HCT116 (cell line): Measurements from ENCODE around the gene AURKA. TPM values are rescaled to one million over a fixed set of nuclear protein-coding genes. Genes with fewer than 3 reads are reported as not detected.

ENCODE experiments used
- ATAC-seq: fragments of 200-7000 bp; cut with Tn5 transposase; 2 replicates; pipeline ENCODE4 v1.9.1; 2020; ENCODE audit warnings: mild to moderate bottlenecking, moderate library complexity
- BruUV-seq: library from RNA; stranded (reverse); fragments of 400-500 nt; replicated peaks from 2 replicates; lab custom pipeline; 2021; lab: Mats Ljungman, UMichigan
- CTCF ChIA-PET: fragments of 300-600 bp; sonication (Branson Sonifier 250); formaldehyde crosslinking; loops from one replicate; lab custom pipeline; 2021; ENCODE audit warnings: antibody characterized with exemption; lab: Charles Lee
- POLR2A ChIA-PET: fragments of 300-600, 350-600 bp; sonication (Branson Sonifier 250); formaldehyde crosslinking; loops from one replicate; lab custom pipeline; 2021; ENCODE audit warnings: antibody characterized with exemption; lab: Charles Lee
- RAD21 ChIA-PET, 2 experiments: fragments of 300-600 bp; sonication (Branson Sonifier 250); formaldehyde crosslinking; loops; one replicate each; lab custom pipeline; 2023; ENCODE audit warnings: low total read pairs in 2 of 2; ENCODE audit not compliant: uncharacterized antibody in 2 of 2, unreplicated experiment in 2 of 2, low non-redundant PET in 1 of 2; lab: Charles Lee
- DNase-seq: peaks from one replicate; pipeline ENCODE4 v3.0.0-alpha.2; 2010; ENCODE audit warnings: low read depth, low spot score
- H2AFZ ChIP-seq: fragments of 200-600 bp; shearing (Covaris generic), sonication (generic); 2 replicates; pipeline ENCODE4 v1.6.1; 2017; ENCODE audit warnings: low read depth, mixed run types, mixed read lengths, antibody characterized with exemption, low read length; ENCODE audit not compliant: poor library complexity, severe bottlenecking
- H3K27ac ChIP-seq: 2 replicates; pipeline ENCODE4 v1.5.1; 2012; ENCODE audit warnings: low read depth, low read length
- H3K27me3 ChIP-seq: fragments of 200-600 bp; sonication (generic); 2 replicates; pipeline ENCODE4 v1.6.1; 2016; ENCODE audit warnings: mixed run types, low read length, mixed read lengths; ENCODE audit not compliant: insufficient read depth
- H3K36me3 ChIP-seq, 2 experiments: fragments of 200-500 bp in 1 of 2; fragments of 200-600 bp in 1 of 2; sonication (Bioruptor generic) in 1 of 2; sonication (generic) in 1 of 2; 2 replicates each; pipeline versions ENCODE4 v1.5.1 to v1.6.1; 2014 to 2016; ENCODE audit warnings: low read length in 2 of 2, inconsistent platforms in 1 of 2, mixed read lengths in 1 of 2, mixed run types in 1 of 2; ENCODE audit not compliant: insufficient read depth in 2 of 2, control insufficient read depth in 1 of 2
- H3K4me1 ChIP-seq, 2 experiments: fragments of 200-600 bp in 1 of 2; sonication (generic) in 1 of 2; 2 replicates each; pipeline versions ENCODE4 v1.5.1 to v1.6.1; 2012 to 2017; ENCODE audit warnings: low read length in 2 of 2, inconsistent platforms in 1 of 2, mild to moderate bottlenecking in 1 of 2, mixed read lengths in 1 of 2, mixed run types in 1 of 2, moderate library complexity in 1 of 2; ENCODE audit not compliant: insufficient read depth in 2 of 2, control insufficient read depth in 1 of 2
- H3K4me2 ChIP-seq: fragments of 200-600 bp; sonication (generic); 2 replicates; pipeline ENCODE4 v1.6.1; 2017; ENCODE audit warnings: mixed run types, low read length, mixed read lengths
- H3K4me3 ChIP-seq, 2 experiments: fragments of 200-600 bp in 1 of 2; sonication (generic) in 1 of 2; replicated peaks in 1 of 2; 2 replicates each; pipeline ENCODE4 v1.5.1; 2011 to 2016; ENCODE audit warnings: low read length in 2 of 2, control low read depth in 1 of 2, low read depth in 1 of 2, mild to moderate bottlenecking in 1 of 2, mixed read lengths in 1 of 2, mixed run types in 1 of 2
- H3K79me2 ChIP-seq: fragments of 200-600 bp; sonication (generic); 2 replicates; pipeline ENCODE4 v1.6.1; 2017; ENCODE audit warnings: mild to moderate bottlenecking, mixed run types, low read length, moderate library complexity, mixed read lengths; ENCODE audit not compliant: insufficient read depth
- H3K9ac ChIP-seq: fragments of 200-600 bp; sonication (generic); 2 replicates; pipeline ENCODE4 v1.6.1; 2016; ENCODE audit warnings: low read length, mixed read lengths
- H3K9me2 ChIP-seq: fragments of 200-600 bp; sonication (generic), shearing (Covaris generic); 2 replicates; pipeline ENCODE4 v1.6.1; 2017; ENCODE audit warnings: mixed run types, mild to moderate bottlenecking, moderate library complexity; ENCODE audit not compliant: insufficient read depth
- H3K9me3 ChIP-seq, 2 experiments: fragments of 200-500 bp in 1 of 2; fragments of 200-600 bp in 1 of 2; sonication (Bioruptor generic) in 1 of 2; sonication (generic) in 1 of 2; 2 replicates each; pipeline ENCODE4 v1.6.1; 2014 to 2017; ENCODE audit warnings: low read length in 2 of 2, mixed read lengths in 2 of 2, inconsistent platforms in 1 of 2, low read depth in 1 of 2, mild to moderate bottlenecking in 1 of 2, mixed run types in 1 of 2, moderate library complexity in 1 of 2; ENCODE audit not compliant: control insufficient read depth in 1 of 2, insufficient read depth in 1 of 2
- H4K20me1 ChIP-seq: fragments of 200-600 bp; sonication (generic), shearing (Covaris generic); 2 replicates; pipeline ENCODE4 v1.6.1; 2017; ENCODE audit warnings: mixed run types, mild to moderate bottlenecking, moderate library complexity; ENCODE audit not compliant: insufficient read depth
- CEBPB ChIP-seq: IDR thresholded peaks from 2 replicates; pipeline ENCODE4 v1.6.1; 2012; ENCODE audit warnings: low read depth
- CTCF ChIP-seq, 3 experiments: fragments of 200-600 bp in 1 of 3; sonication (generic) in 1 of 3; IDR thresholded peaks in 2 of 3; conservative IDR thresholded peaks in 1 of 3; 2 replicates each; pipeline ENCODE4 v1.5.1; 2012 to 2017; ENCODE audit warnings: low read depth in 2 of 3, low read length in 2 of 3, antibody characterized with exemption in 1 of 3, borderline replicate concordance in 1 of 3, control low read depth in 1 of 3, mild to moderate bottlenecking in 1 of 3, mixed read lengths in 1 of 3, mixed run types in 1 of 3, moderate library complexity in 1 of 3; ENCODE audit not compliant: insufficient read depth in 1 of 3
- EGR1 ChIP-seq: IDR thresholded peaks from 2 replicates; pipeline ENCODE4 v1.6.1; 2012; ENCODE audit warnings: low read depth
- ELF1 ChIP-seq: IDR thresholded peaks from 2 replicates; pipeline ENCODE4 v1.6.1; 2012; ENCODE audit warnings: low read depth, borderline replicate concordance
- EZH2 ChIP-seq: fragments of 200-600 bp; sonication (generic); IDR thresholded peaks from 2 replicates; pipeline ENCODE4 v1.6.1; 2017; ENCODE audit warnings: antibody characterized with exemption, mixed run types
- EZH2phosphoT487 ChIP-seq: fragments of 200-600 bp; IDR thresholded peaks from 2 replicates; pipeline ENCODE4 v1.6.1; 2018; ENCODE audit warnings: antibody characterized with exemption, borderline replicate concordance
- FOSL1 ChIP-seq: IDR thresholded peaks from 2 replicates; pipeline ENCODE4 v1.6.1; 2012; ENCODE audit warnings: low read depth
- JUND ChIP-seq: IDR thresholded peaks from 2 replicates; pipeline ENCODE4 v1.6.1; 2012
- MAX ChIP-seq: IDR thresholded peaks from 2 replicates; pipeline ENCODE4 v1.6.1; 2012
- POLR2A ChIP-seq: IDR thresholded peaks from 2 replicates; pipeline ENCODE4 v1.7.0; 2011; ENCODE audit warnings: borderline replicate concordance; ENCODE audit not compliant: insufficient read depth, insufficient read length; ENCODE audit errors: extremely low read depth
- POLR2AphosphoS5 ChIP-seq: IDR thresholded peaks from 2 replicates; pipeline ENCODE4 v1.6.1; 2011; ENCODE audit warnings: mild to moderate bottlenecking, low read depth, low read length, moderate library complexity
- RAD21 ChIP-seq: IDR thresholded peaks from 2 replicates; pipeline ENCODE4 v1.6.1; 2012; ENCODE audit warnings: low read depth, mild to moderate bottlenecking
- SIN3A ChIP-seq: IDR thresholded peaks from 2 replicates; pipeline ENCODE4 v1.6.1; 2012; ENCODE audit warnings: low read depth
- SP1 ChIP-seq: IDR thresholded peaks from 2 replicates; pipeline ENCODE4 v1.6.1; 2012; ENCODE audit warnings: low read depth
- YY1 ChIP-seq: IDR thresholded peaks from 2 replicates; pipeline ENCODE4 v1.6.1; 2011; ENCODE audit warnings: low read length, low read depth, moderate library complexity, mild to moderate bottlenecking; ENCODE audit not compliant: insufficient replicate concordance; ENCODE audit errors: extremely low read depth
- intact Hi-C: fragments of 100-400 bp; cut with micrococcal nuclease; formaldehyde crosslinking; loops from 2 replicates; pipeline ENCODE4 v1.10.0; 2022
- total RNA-seq: library from RNA; stranded (reverse); gene quantifications from one replicate; pipeline ENCODE4 v1.2.1, GENCODE V29; 2021; ENCODE audit not compliant: unreplicated experiment

AURKA gene
- total RNA-seq, 1 experiment from 2014 or later, result 80.1 TPM

- intact Hi-C loops, result no loop called here
- Histone ChIP-seq H3K27me3 (no peaks in the 10 kb centered on the region), H3K4me3 (no peak overlapping the region), H3K79me2 (peaks cover 68% of the 10 kb centered on the region), H3K4me2 (no peak overlapping the region), H4K20me1 (peaks cover 6% of the 10 kb centered on the region; the same call in 1 of the 2 replicates), H3K27ac (no peak overlapping the region), H3K9me3 (no peaks in the 10 kb centered on the region), H3K9ac (no peak overlapping the region), H2AFZ (no peak overlapping the region), H3K36me3 (peaks cover 58 to 73% of the 10 kb centered on the region in 2 experiments), H3K9me2 (no peaks in the 10 kb centered on the region), H3K4me1 (no peaks in the 10 kb centered on the region)
- ATAC-seq (no peak), DNase-seq (no peak)
- CTCF ChIA-PET, result interaction anchor here (0.6 kb wide), 1 partner anchor 1907 kb away, joined by 4 read pairs; no protein-coding TSS in a partner anchor
- TF ChIP-seq SP1 (no peak), POLR2A (no peak), CTCF (IDR thresholded peaks at IDR 0.05 in 2 of 3, conservative IDR thresholded peaks at IDR 0.05 in 1 of 3; ENCODE audit: borderline replicate concordance in 1 of 3, insufficient read depth in 1 of 3, low read depth in 2 of 3, low read length in 2 of 3) (no peak), SIN3A (no peak), YY1 (no peak), MAX (no peak), CEBPB (no peak), POLR2AphosphoS5 (no peak), EZH2 (no peak), EGR1 (no peak), ELF1 (no peak), JUND (no peak), FOSL1 (no peak), EZH2phosphoT487 (no peak), RAD21 (no peak)
- RAD21 ChIA-PET, result no interaction called here
- BruUV-seq, result no TSS peak
- POLR2A ChIA-PET, result no interaction called here
Measured at GRCh38 chr20:56403465-56403864, 11.4 kb upstream of the AURKA start.
